ENCODE measurements around the gene YPEL1. TPM values are rescaled to one million over a fixed set of nuclear protein-coding genes. Genes with fewer than 3 reads are reported as not detected.

Gene YPEL1
- total RNA-seq, 1 experiment from 2014 or later, result 3.1 TPM

DNA sequence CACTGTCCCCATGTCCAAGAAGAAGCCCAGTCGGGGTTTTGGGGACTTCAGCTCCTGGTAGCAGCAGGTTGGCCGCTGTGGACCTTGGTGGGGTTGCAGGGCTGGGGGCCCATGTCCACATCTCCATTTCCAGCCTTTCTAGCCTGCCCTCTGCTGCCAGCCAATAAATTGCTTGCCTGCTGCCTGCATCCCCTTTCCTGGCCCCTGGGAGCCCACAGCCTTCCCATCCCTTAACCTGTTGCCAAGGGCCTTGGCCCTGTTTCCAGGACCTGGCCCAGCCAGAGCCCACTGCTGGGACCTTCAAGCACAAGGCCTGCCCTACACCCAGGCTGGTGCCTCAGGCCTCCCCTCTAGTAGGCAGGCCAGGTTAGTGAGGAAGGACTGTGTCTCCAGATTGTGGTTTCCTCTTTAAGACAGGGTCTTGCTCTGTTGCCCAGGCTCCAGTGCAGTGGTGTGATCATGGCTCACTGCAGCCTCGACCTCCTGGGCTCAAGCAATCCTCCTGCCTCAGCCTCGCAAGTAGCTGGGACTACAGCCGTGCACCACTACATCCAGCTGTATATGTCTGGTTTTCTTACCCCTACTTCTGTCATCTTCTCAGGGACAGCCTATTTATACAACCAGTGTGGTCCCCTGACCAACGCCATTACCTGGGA, 40.0 kb downstream of the YPEL1 start:
- H4K20me1 ChIP-seq (ENCODE audit: insufficient read depth), result no peaks in the 10 kb centered on the region
- no peak overlapping the region for H3K4me3 ChIP-seq (replicated peaks in 1 of 2; ENCODE audit: low read depth in 1 of 2, low read length in 2 of 2)
- no TSS peak for BruUV-seq (replicated peaks)
- ChIA-PET CTCF (no interaction called here), RAD21 (ENCODE audit: low non-redundant PET in 1 of 2, low total read pairs in 2 of 2, uncharacterized antibody in 2 of 2, unreplicated experiment in 2 of 2) (no interaction called here), POLR2A (no interaction called here)
- ATAC-seq (no peak), DNase-seq (ENCODE audit: low read depth, low spot score) (no peak)
- no peak overlapping the region for H2AFZ ChIP-seq (ENCODE audit: low read depth, low read length, poor library complexity, severe bottlenecking)
- H3K4me1 ChIP-seq (ENCODE audit: control insufficient read depth in 1 of 2, insufficient read depth in 2 of 2, low read length in 2 of 2), result no peaks in the 10 kb centered on the region
- H3K4me2 ChIP-seq (ENCODE audit: low read length), result no peak overlapping the region
- H3K9me3 ChIP-seq (ENCODE audit: control insufficient read depth in 1 of 2, insufficient read depth in 1 of 2, low read depth in 1 of 2, low read length in 2 of 2), result no peaks in the 10 kb centered on the region
- no peak overlapping the region for H3K27ac ChIP-seq (ENCODE audit: low read depth, low read length)
- no peaks in the 10 kb centered on the region for H3K27me3 ChIP-seq (ENCODE audit: insufficient read depth, low read length)
- H3K9ac ChIP-seq (ENCODE audit: low read length), result no peak overlapping the region
- peaks cover 6 to 8% of the 10 kb centered on the region in 2 experiments; a peak in 2 of 4 replicates for H3K36me3 ChIP-seq (ENCODE audit: control insufficient read depth in 1 of 2, insufficient read depth in 2 of 2, low read length in 2 of 2)
- no peaks in the 10 kb centered on the region for H3K9me2 ChIP-seq (ENCODE audit: insufficient read depth)
- H3K79me2 ChIP-seq (ENCODE audit: insufficient read depth, low read length), result no peaks in the 10 kb centered on the region
- no peak for TF ChIP-seq JUND (IDR thresholded peaks at IDR 0.05)
- TF ChIP-seq, protein P1, sequence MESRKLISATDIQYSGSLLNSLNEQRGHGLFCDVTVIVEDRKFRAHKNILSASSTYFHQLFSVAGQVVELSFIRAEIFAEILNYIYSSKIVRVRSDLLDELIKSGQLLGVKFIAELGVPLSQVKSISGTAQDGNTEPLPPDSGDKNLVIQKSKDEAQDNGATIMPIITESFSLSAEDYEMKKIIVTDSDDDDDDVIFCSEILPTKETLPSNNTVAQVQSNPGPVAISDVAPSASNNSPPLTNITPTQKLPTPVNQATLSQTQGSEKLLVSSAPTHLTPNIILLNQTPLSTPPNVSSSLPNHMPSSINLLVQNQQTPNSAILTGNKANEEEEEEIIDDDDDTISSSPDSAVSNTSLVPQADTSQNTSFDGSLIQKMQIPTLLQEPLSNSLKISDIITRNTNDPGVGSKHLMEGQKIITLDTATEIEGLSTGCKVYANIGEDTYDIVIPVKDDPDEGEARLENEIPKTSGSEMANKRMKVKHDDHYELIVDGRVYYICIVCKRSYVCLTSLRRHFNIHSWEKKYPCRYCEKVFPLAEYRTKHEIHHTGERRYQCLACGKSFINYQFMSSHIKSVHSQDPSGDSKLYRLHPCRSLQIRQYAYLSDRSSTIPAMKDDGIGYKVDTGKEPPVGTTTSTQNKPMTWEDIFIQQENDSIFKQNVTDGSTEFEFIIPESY (IDR thresholded peaks at IDR 0.05; ENCODE audit: extremely low read depth, insufficient replicate concordance, low read length), result no peak
- TF ChIP-seq, protein P2, sequence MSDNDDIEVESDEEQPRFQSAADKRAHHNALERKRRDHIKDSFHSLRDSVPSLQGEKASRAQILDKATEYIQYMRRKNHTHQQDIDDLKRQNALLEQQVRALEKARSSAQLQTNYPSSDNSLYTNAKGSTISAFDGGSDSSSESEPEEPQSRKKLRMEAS (IDR thresholded peaks at IDR 0.05), result no peak
- no peak for TF ChIP-seq TCF7L2 (IDR thresholded peaks at IDR 0.05; ENCODE audit: borderline replicate concordance, extremely low read depth, insufficient read depth, insufficient read length)
- TF ChIP-seq EZH2 (IDR thresholded peaks at IDR 0.05), result no peak
- no peak for TF ChIP-seq RAD21 (IDR thresholded peaks at IDR 0.05; ENCODE audit: low read depth)
- TF ChIP-seq POLR2AphosphoS5 (IDR thresholded peaks at IDR 0.05; ENCODE audit: low read depth, low read length), result no peak
- TF ChIP-seq ZNF274 (IDR thresholded peaks at IDR 0.05; ENCODE audit: low read depth, low read length), result no peak
- no peak for TF ChIP-seq SRF (IDR thresholded peaks at IDR 0.05; ENCODE audit: low read depth)
- no peak for TF ChIP-seq EZH2phosphoT487 (IDR thresholded peaks at IDR 0.05; ENCODE audit: borderline replicate concordance)
- TF ChIP-seq FOSL1 (IDR thresholded peaks at IDR 0.05; ENCODE audit: low read depth), result no peak
- TF ChIP-seq POLR2A (IDR thresholded peaks at IDR 0.05; ENCODE audit: borderline replicate concordance, extremely low read depth, insufficient read depth, insufficient read length), result no peak
- TF ChIP-seq, protein P3, sequence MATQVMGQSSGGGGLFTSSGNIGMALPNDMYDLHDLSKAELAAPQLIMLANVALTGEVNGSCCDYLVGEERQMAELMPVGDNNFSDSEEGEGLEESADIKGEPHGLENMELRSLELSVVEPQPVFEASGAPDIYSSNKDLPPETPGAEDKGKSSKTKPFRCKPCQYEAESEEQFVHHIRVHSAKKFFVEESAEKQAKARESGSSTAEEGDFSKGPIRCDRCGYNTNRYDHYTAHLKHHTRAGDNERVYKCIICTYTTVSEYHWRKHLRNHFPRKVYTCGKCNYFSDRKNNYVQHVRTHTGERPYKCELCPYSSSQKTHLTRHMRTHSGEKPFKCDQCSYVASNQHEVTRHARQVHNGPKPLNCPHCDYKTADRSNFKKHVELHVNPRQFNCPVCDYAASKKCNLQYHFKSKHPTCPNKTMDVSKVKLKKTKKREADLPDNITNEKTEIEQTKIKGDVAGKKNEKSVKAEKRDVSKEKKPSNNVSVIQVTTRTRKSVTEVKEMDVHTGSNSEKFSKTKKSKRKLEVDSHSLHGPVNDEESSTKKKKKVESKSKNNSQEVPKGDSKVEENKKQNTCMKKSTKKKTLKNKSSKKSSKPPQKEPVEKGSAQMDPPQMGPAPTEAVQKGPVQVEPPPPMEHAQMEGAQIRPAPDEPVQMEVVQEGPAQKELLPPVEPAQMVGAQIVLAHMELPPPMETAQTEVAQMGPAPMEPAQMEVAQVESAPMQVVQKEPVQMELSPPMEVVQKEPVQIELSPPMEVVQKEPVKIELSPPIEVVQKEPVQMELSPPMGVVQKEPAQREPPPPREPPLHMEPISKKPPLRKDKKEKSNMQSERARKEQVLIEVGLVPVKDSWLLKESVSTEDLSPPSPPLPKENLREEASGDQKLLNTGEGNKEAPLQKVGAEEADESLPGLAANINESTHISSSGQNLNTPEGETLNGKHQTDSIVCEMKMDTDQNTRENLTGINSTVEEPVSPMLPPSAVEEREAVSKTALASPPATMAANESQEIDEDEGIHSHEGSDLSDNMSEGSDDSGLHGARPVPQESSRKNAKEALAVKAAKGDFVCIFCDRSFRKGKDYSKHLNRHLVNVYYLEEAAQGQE (IDR thresholded peaks at IDR 0.05; ENCODE audit: low read depth), result no peak
- TF ChIP-seq YY1 (IDR thresholded peaks at IDR 0.05; ENCODE audit: extremely low read depth, insufficient replicate concordance, low read depth, low read length), result no peak
- TF ChIP-seq EGR1 (IDR thresholded peaks at IDR 0.05; ENCODE audit: low read depth), result no peak
- no peak for TF ChIP-seq ELF1 (IDR thresholded peaks at IDR 0.05; ENCODE audit: borderline replicate concordance, low read depth)
- TF ChIP-seq CEBPB (IDR thresholded peaks at IDR 0.05; ENCODE audit: low read depth), result no peak
- intact Hi-C loops (cut with micrococcal nuclease), result no loop called here
